ENCODE data around the gene ROPN1. TPM values are rescaled to one million over a fixed set of nuclear protein-coding genes. Genes with fewer than 3 reads are reported as not detected.
"Not testable (repeated sequence)": the region's sequence is repeated elsewhere in the genome, so short reads cannot be mapped to it uniquely, and the experiment has no call there.

ROPN1 gene
- polyA plus RNA-seq (ENCODE audit: insufficient read length in 10 of 10), result not detected
- long read RNA-seq, donor 1, result 0 reads
- long read RNA-seq, donor 2, result 0 reads
- long read RNA-seq, donor 3, result 0 reads
- long read RNA-seq, donor 4, result 0 reads
- long read RNA-seq, donor 5, result 0 reads
- long read RNA-seq, donor 6, result 0 reads
- long read RNA-seq, donor 7, result 0 reads
- long read RNA-seq, donor 8, result 0 reads
- long read RNA-seq, donor 9, result 0 reads

- DNase-seq, result not testable (repeated sequence)
Observed at GRCh38 chr3:123991730-123992588, at the start of gene ROPN1. Gene ROPN1, minus strand, starts transcription at chr3:123992124. Its CDS starts 11,643 bp downstream, at chr3:123980481.

- DNase-seq, result no peak
Observed at GRCh38 chr3:124041553-124041952, 49.6 kb upstream of the ROPN1 start.

- DNase-seq, result no peak
Observed at GRCh38 chr3:124037326-124037725, 45.4 kb upstream of the ROPN1 start.

GRCh38 chr3:124036214-124036613, 44.3 kb upstream of the ROPN1 start:
- DNase-seq, result not testable (repeated sequence)

GRCh38 chr3:124035463-124036121, 43.7 kb upstream of the ROPN1 start:
- no peak for DNase-seq

- peak in 1 of 3 donors; percentile 7 for DNase-seq
Observed at GRCh38 chr3:124034844-124035152, 42.9 kb upstream of the ROPN1 start.

- DNase-seq, result peak in 2 of 3 donors; percentile 22 to 58
Observed at GRCh38 chr3:124034016-124034843, 42.3 kb upstream of the ROPN1 start.

GRCh38 chr3:124033360-124034015, 41.6 kb upstream of the ROPN1 start, which contains the start of gene KALRN:
Gene KALRN, plus strand, starts transcription at chr3:124033369.
- DNase-seq, result peak in 2 of 3 donors; percentile 46 to 70

GRCh38 chr3:124032881-124033359, 41.0 kb upstream of the ROPN1 start:
- peak; percentile 86 to 96 (median 86) for DNase-seq

- DNase-seq, result peak in 2 of 3 donors; percentile 48 to 49
Observed at GRCh38 chr3:124032311-124032880, 40.5 kb upstream of the ROPN1 start.

GRCh38 chr3:124026516-124026915, 34.6 kb upstream of the ROPN1 start:
- DNase-seq, result no peak

- not testable (repeated sequence) for DNase-seq
Observed at GRCh38 chr3:124023531-124023930, 31.6 kb upstream of the ROPN1 start.

GRCh38 chr3:124019291-124019690, 27.4 kb upstream of the ROPN1 start:
- no peak for DNase-seq

- not testable (repeated sequence) for DNase-seq
Observed at GRCh38 chr3:124017502-124017901, 25.6 kb upstream of the ROPN1 start.

GRCh38 chr3:124016483-124016882, 24.6 kb upstream of the ROPN1 start:
- DNase-seq, result peak; percentile 14 to 50 (median 26)

GRCh38 chr3:124014366-124014942, 22.5 kb upstream of the ROPN1 start:
- DNase-seq, result peak in 2 of 3 donors; percentile 11 to 47

- DNase-seq, result not testable (repeated sequence)
Observed at GRCh38 chr3:124008321-124008720, 16.4 kb upstream of the ROPN1 start.

- no peak for DNase-seq
Observed at GRCh38 chr3:124007186-124007585, 15.3 kb upstream of the ROPN1 start.

- not testable (repeated sequence) for DNase-seq
Observed at GRCh38 chr3:124002405-124003079, 10.6 kb upstream of the ROPN1 start.
